Measurements from ENCODE around the gene GPS1. TPM values are rescaled to one million over a fixed set of nuclear protein-coding genes. Genes with fewer than 3 reads are reported as not detected.
A peak's percentile ranks its signal among the peaks of the same experiment; 100 is the strongest.

Gene GPS1
- polyA plus RNA-seq, 1 of the 3 experiments (the other 2 are of a cell fraction): 264 TPM

GRCh38 chr17:82014432-82014831 lies 37.3 kb upstream of the GPS1 start:
- Histone ChIP-seq H3K27ac (ENCODE audit: low read depth in 2 of 2, low read length in 1 of 2) (no peak overlapping the region; a peak in 1 of 4 replicates), H3F3A (replicated peaks; ENCODE audit: insufficient read depth) (peaks cover 12% of the 10 kb centered on the region), H3K36me3 (replicated peaks in 1 of 2; ENCODE audit: control insufficient read depth in 1 of 2, insufficient read depth in 2 of 2, low read length in 1 of 2) (peaks cover 7 to 23% of the 10 kb centered on the region in 2 experiments), H3K9me2 (no peaks in the 10 kb centered on the region), H3K9me3 (no peaks in the 10 kb centered on the region), H3K9ac (no peak overlapping the region), H2AFZ (ENCODE audit: low read depth) (no peak overlapping the region), H3K27me3 (ENCODE audit: insufficient read depth) (no peaks in the 10 kb centered on the region), H3K4me1 (ENCODE audit: control insufficient read depth in 1 of 2, insufficient read depth in 2 of 2, low read depth in 1 of 2, low read length in 1 of 2) (peaks cover 0 to 21% of the 10 kb centered on the region in 2 experiments; a peak in 1 of 4 replicates), H4K20me1 (ENCODE audit: insufficient read depth) (no peaks in the 10 kb centered on the region), H3K4me3 (ENCODE audit: low read depth in 2 of 2, low read length in 1 of 2) (no peak overlapping the region), H3K4me2 (no peak overlapping the region), H3K79me2 (ENCODE audit: insufficient read depth) (peaks cover 6% of the 10 kb centered on the region; the same call in 1 of the 2 replicates)
- peak; percentile 44 for DNase-seq
- TF ChIP-seq GABPA (IDR thresholded peaks at IDR 0.05; ENCODE audit: low read depth) (no peak), EP300 (IDR thresholded peaks at IDR 0.05; ENCODE audit: borderline replicate concordance in 1 of 2, low read depth in 1 of 2, low read length in 1 of 2) (no peak), PBX3 (IDR thresholded peaks at IDR 0.05) (no peak), RFX5 (IDR thresholded peaks at IDR 0.05; ENCODE audit: low read length) (no peak), TAF1 (IDR thresholded peaks at IDR 0.05; ENCODE audit: borderline replicate concordance, low read depth, low read length) (no peak), ZBTB33 (IDR thresholded peaks at IDR 0.05; ENCODE audit: borderline replicate concordance, low read depth) (no peak), REST (IDR thresholded peaks at IDR 0.05; ENCODE audit: low read depth, low read length) (no peak), TCF12 (IDR thresholded peaks at IDR 0.05) (no peak), RCOR1 (IDR thresholded peaks at IDR 0.05; ENCODE audit: low read length) (no peak), YY1 (IDR thresholded peaks at IDR 0.05; ENCODE audit: low read depth) (no peak), MEF2A (IDR thresholded peaks at IDR 0.05; ENCODE audit: borderline replicate concordance, low read depth) (no peak), GATA2 (CRISPR knock-in tag; IDR thresholded peaks at IDR 0.05) (no peak), JUND (IDR thresholded peaks at IDR 0.05) (no peak), RXRA (IDR thresholded peaks at IDR 0.05; ENCODE audit: borderline replicate concordance, low read depth) (no peak), FOSL2 (IDR thresholded peaks at IDR 0.05; ENCODE audit: borderline replicate concordance, low read depth) (no peak), NFIC (IDR thresholded peaks at IDR 0.05; ENCODE audit: borderline replicate concordance) (no peak), SMC3 (IDR thresholded peaks at IDR 0.05; ENCODE audit: low read depth, low read length) (no peak), CHD2 (IDR thresholded peaks at IDR 0.05; ENCODE audit: low read length, partially characterized antibody) (no peak)
- TF ChIP-seq, protein P1, sequence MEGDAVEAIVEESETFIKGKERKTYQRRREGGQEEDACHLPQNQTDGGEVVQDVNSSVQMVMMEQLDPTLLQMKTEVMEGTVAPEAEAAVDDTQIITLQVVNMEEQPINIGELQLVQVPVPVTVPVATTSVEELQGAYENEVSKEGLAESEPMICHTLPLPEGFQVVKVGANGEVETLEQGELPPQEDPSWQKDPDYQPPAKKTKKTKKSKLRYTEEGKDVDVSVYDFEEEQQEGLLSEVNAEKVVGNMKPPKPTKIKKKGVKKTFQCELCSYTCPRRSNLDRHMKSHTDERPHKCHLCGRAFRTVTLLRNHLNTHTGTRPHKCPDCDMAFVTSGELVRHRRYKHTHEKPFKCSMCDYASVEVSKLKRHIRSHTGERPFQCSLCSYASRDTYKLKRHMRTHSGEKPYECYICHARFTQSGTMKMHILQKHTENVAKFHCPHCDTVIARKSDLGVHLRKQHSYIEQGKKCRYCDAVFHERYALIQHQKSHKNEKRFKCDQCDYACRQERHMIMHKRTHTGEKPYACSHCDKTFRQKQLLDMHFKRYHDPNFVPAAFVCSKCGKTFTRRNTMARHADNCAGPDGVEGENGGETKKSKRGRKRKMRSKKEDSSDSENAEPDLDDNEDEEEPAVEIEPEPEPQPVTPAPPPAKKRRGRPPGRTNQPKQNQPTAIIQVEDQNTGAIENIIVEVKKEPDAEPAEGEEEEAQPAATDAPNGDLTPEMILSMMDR (IDR thresholded peaks at IDR 0.05): no peak
- TF ChIP-seq, protein P2, sequence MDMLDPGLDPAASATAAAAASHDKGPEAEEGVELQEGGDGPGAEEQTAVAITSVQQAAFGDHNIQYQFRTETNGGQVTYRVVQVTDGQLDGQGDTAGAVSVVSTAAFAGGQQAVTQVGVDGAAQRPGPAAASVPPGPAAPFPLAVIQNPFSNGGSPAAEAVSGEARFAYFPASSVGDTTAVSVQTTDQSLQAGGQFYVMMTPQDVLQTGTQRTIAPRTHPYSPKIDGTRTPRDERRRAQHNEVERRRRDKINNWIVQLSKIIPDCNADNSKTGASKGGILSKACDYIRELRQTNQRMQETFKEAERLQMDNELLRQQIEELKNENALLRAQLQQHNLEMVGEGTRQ (IDR thresholded peaks at IDR 0.05; ENCODE audit: borderline replicate concordance, low read depth, low read length): no peak
- ChIA-PET CTCF (interaction anchor here (1.1 to 35.7 kb wide), 5 partner anchors 16 to 145 kb away, joined by 3 to 1216 read pairs (median 8); partner anchors contain the start of genes DCXR, NOTUM and RAC3), POLR2A (no interaction called here)
- 81% methylated on average over 21 of the region's 23 CpGs for WGBS (ENCODE audit: low lambda C conversion rate)

Data from SK-N-SH (cell line).